Sigmoid colon (tissue), 4 donors: ENCODE data around the gene PRRT1.

Experiments used
- EP300 ChIP-seq, 4 donors: sonication (generic); formaldehyde crosslinking; IDR thresholded peaks; one replicate each; pipeline ENCODE4 v1.6.1; 2017; ENCODE audit warnings: antibody characterized with exemption in 4 of 4
- TF ChIP-seq, protein P1 (sequence below), 4 experiments: fragments of 450-650 bp in 3 of 4; fragments of 200-600 bp in 1 of 4; IDR thresholded peaks; one replicate each; pipeline ENCODE4 v1.5.1; 2016 to 2019; ENCODE audit warnings: antibody characterized with exemption in 4 of 4, mild to moderate bottlenecking in 3 of 4, moderate library complexity in 2 of 4

DNA sequence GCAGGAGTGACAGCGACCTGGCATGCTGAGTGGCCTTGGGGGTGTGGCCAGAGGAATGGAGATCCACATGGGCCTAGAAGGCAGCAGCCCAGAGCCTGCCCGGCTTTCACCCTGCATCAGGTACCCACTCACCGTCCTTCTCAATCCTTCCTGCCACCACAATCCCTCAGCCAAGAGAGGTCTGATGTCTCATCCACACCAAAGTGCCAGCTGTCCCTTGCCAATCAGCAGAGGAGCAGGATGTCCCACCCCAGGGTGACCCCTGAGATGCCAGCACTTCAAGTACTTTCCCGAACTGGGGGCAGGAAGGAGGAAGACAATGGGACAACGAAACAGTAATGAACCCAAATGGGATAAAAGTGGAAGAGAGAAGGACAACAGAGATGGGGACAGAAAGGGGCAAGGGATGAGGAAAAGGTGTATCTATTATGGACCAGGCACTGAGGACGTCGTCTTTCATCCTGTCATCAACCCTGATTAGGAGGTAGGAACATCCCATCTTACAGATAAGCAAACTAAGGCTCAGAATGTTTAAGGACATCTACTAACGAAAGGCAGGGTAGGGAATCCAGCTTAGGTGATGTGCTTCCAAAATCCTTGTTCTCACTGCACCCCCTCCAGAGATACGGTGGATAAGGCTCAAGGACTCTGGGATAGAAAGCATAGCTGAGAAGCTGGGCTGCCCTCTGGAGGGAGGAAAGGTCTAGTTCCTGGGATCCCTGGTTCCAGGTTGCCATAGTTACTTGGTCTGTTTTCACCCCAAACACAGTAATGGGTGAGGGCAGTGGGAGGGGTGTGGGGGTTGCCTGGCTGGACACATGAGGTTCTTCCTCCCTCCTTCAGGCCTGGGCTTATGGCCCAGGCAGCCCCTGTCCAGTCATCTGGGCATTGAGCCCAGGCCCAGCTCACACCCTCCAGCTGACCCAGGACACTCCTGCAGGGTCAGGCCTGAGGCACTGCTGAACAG lies 38.1 kb downstream of the PRRT1 start:
- TF ChIP-seq, protein P1, sequence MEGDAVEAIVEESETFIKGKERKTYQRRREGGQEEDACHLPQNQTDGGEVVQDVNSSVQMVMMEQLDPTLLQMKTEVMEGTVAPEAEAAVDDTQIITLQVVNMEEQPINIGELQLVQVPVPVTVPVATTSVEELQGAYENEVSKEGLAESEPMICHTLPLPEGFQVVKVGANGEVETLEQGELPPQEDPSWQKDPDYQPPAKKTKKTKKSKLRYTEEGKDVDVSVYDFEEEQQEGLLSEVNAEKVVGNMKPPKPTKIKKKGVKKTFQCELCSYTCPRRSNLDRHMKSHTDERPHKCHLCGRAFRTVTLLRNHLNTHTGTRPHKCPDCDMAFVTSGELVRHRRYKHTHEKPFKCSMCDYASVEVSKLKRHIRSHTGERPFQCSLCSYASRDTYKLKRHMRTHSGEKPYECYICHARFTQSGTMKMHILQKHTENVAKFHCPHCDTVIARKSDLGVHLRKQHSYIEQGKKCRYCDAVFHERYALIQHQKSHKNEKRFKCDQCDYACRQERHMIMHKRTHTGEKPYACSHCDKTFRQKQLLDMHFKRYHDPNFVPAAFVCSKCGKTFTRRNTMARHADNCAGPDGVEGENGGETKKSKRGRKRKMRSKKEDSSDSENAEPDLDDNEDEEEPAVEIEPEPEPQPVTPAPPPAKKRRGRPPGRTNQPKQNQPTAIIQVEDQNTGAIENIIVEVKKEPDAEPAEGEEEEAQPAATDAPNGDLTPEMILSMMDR (IDR thresholded peaks at IDR 0.05): no peak
- no peak for TF ChIP-seq EP300 (IDR thresholded peaks at IDR 0.05)
